Measurements from ENCODE around the gene GPR37L1.

DNA sequence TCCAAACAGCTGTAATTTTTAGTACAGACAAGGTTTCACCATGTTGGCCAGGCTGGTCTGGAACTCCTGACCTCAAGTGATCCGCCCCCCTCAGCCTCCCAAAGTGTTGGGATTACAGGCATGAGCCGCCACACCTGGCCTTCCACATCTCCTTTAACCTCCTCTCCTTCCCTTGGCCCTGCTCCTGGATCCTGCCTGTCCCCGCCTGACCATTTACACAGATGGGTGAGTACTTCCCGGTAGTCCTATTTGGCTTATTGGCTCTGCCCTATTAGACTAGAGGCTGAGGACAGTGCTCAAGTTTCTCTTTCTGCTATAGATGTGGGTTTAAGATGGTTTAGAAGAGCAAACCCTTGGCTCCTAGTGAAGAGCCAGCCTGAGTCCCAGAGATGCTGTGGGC, 30.6 kb downstream of the GPR37L1 start:
- TF ChIP-seq, protein P1, sequence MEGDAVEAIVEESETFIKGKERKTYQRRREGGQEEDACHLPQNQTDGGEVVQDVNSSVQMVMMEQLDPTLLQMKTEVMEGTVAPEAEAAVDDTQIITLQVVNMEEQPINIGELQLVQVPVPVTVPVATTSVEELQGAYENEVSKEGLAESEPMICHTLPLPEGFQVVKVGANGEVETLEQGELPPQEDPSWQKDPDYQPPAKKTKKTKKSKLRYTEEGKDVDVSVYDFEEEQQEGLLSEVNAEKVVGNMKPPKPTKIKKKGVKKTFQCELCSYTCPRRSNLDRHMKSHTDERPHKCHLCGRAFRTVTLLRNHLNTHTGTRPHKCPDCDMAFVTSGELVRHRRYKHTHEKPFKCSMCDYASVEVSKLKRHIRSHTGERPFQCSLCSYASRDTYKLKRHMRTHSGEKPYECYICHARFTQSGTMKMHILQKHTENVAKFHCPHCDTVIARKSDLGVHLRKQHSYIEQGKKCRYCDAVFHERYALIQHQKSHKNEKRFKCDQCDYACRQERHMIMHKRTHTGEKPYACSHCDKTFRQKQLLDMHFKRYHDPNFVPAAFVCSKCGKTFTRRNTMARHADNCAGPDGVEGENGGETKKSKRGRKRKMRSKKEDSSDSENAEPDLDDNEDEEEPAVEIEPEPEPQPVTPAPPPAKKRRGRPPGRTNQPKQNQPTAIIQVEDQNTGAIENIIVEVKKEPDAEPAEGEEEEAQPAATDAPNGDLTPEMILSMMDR (IDR thresholded peaks at IDR 0.05; ENCODE audit: control extremely low read depth in 1 of 3, insufficient read depth in 1 of 3, low read depth in 1 of 3, low read length in 3 of 3): no peak
- TF ChIP-seq EZH2 (IDR thresholded peaks at IDR 0.05; ENCODE audit: low read depth, low read length, severe bottlenecking) (no peak), SIX5 (IDR thresholded peaks at IDR 0.05; ENCODE audit: low read depth, low read length) (no peak), KDM5A (IDR thresholded peaks at IDR 0.05; ENCODE audit: low read length) (no peak), RAD21 (IDR thresholded peaks at IDR 0.05 in 1 of 2, conservative IDR thresholded peaks at IDR 0.05 in 1 of 2; ENCODE audit: low read depth in 2 of 2, low read length in 2 of 2) (no peak)
- TF ChIP-seq, protein P2, sequence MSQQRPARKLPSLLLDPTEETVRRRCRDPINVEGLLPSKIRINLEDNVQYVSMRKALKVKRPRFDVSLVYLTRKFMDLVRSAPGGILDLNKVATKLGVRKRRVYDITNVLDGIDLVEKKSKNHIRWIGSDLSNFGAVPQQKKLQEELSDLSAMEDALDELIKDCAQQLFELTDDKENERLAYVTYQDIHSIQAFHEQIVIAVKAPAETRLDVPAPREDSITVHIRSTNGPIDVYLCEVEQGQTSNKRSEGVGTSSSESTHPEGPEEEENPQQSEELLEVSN (IDR thresholded peaks at IDR 0.05): no peak
